ENCODE results near the gene CAMK4.
"Not testable (repeated sequence)": the region's sequence is repeated elsewhere in the genome, so short reads cannot be mapped to it uniquely, and the experiment has no call there.

The CAMK4 gene

GRCh38 chr5:111321376-111321775 lies 97.2 kb downstream of the CAMK4 start:
- Histone ChIP-seq H3K4me1 (ENCODE audit: control insufficient read depth in 5 of 5, insufficient read depth in 5 of 5, low read length in 5 of 5) (no peaks in the 10 kb centered on the region), H3K36me3 (ENCODE audit: control insufficient read depth in 5 of 5, insufficient read depth in 5 of 5, low read length in 5 of 5) (no peaks in the 10 kb centered on the region), H3K27ac (ENCODE audit: low read depth, low read length) (no peak overlapping the region), H3K4me3 (ENCODE audit: low read depth in 1 of 5, low read length in 5 of 5) (no peak overlapping the region), H3K9me3 (ENCODE audit: control insufficient read depth in 5 of 5, low read length in 5 of 5) (no peaks in the 10 kb centered on the region), H3K27me3 (ENCODE audit: control insufficient read depth in 5 of 5, insufficient read depth in 4 of 5, low read length in 5 of 5) (no peaks in the 10 kb centered on the region), H3K9ac (ENCODE audit: low read length in 5 of 5) (no peak overlapping the region)

- Histone ChIP-seq H3K9me3 (ENCODE audit: control insufficient read depth in 5 of 5, low read length in 5 of 5) (no peaks in the 10 kb centered on the region), H3K27ac (ENCODE audit: low read depth, low read length) (no peak overlapping the region), H3K36me3 (ENCODE audit: control insufficient read depth in 5 of 5, insufficient read depth in 5 of 5, low read length in 5 of 5) (no peaks in the 10 kb centered on the region), H3K27me3 (ENCODE audit: control insufficient read depth in 5 of 5, insufficient read depth in 4 of 5, low read length in 5 of 5) (no peaks in the 10 kb centered on the region), H3K4me3 (ENCODE audit: low read depth in 1 of 5, low read length in 5 of 5) (no peak overlapping the region), H3K4me1 (ENCODE audit: control insufficient read depth in 5 of 5, insufficient read depth in 5 of 5, low read length in 5 of 5) (no peaks in the 10 kb centered on the region), H3K9ac (ENCODE audit: low read length in 5 of 5) (no peak overlapping the region)
These were observed 102.4 kb downstream of the CAMK4 start for GRCh38 chr5:111326551-111326950.

GRCh38 chr5:111337133-111337532 lies 112.9 kb downstream of the CAMK4 start:
- Histone ChIP-seq H3K9ac (ENCODE audit: low read length in 5 of 5) (no peak overlapping the region), H3K27ac (ENCODE audit: low read depth, low read length) (no peak overlapping the region), H3K36me3 (ENCODE audit: control insufficient read depth in 5 of 5, insufficient read depth in 5 of 5, low read length in 5 of 5) (no peaks in the 10 kb centered on the region), H3K4me3 (ENCODE audit: low read depth in 1 of 5, low read length in 5 of 5) (no peak overlapping the region), H3K4me1 (ENCODE audit: control insufficient read depth in 5 of 5, insufficient read depth in 5 of 5, low read length in 5 of 5) (no peaks in the 10 kb centered on the region), H3K27me3 (ENCODE audit: control insufficient read depth in 5 of 5, insufficient read depth in 4 of 5, low read length in 5 of 5) (no peaks in the 10 kb centered on the region), H3K9me3 (ENCODE audit: control insufficient read depth in 5 of 5, low read length in 5 of 5) (no peaks in the 10 kb centered on the region)

GRCh38 chr5:111337688-111338087 lies 113.5 kb downstream of the CAMK4 start:
- H3K4me3 ChIP-seq (ENCODE audit: low read depth in 1 of 5, low read length in 5 of 5), result no peak overlapping the region
- H3K9ac ChIP-seq (ENCODE audit: low read length in 5 of 5), result no peak overlapping the region
- H3K27me3 ChIP-seq (ENCODE audit: control insufficient read depth in 5 of 5, insufficient read depth in 4 of 5, low read length in 5 of 5), result no peaks in the 10 kb centered on the region
- H3K9me3 ChIP-seq (ENCODE audit: control insufficient read depth in 5 of 5, low read length in 5 of 5), result no peaks in the 10 kb centered on the region
- no peak overlapping the region for H3K27ac ChIP-seq (ENCODE audit: low read depth, low read length)
- no peaks in the 10 kb centered on the region for H3K36me3 ChIP-seq (ENCODE audit: control insufficient read depth in 5 of 5, insufficient read depth in 5 of 5, low read length in 5 of 5)
- H3K4me1 ChIP-seq (ENCODE audit: control insufficient read depth in 5 of 5, insufficient read depth in 5 of 5, low read length in 5 of 5), result no peaks in the 10 kb centered on the region

GRCh38 chr5:111345731-111346130 lies 121.5 kb downstream of the CAMK4 start:
- no peak overlapping the region for H3K9ac ChIP-seq (ENCODE audit: low read length in 5 of 5)
- no peaks in the 10 kb centered on the region for H3K36me3 ChIP-seq (ENCODE audit: control insufficient read depth in 5 of 5, insufficient read depth in 5 of 5, low read length in 5 of 5)
- no peaks in the 10 kb centered on the region for H3K4me1 ChIP-seq (ENCODE audit: control insufficient read depth in 5 of 5, insufficient read depth in 5 of 5, low read length in 5 of 5)
- H3K27ac ChIP-seq (ENCODE audit: low read depth, low read length), result no peak overlapping the region
- H3K4me3 ChIP-seq (ENCODE audit: low read depth in 1 of 5, low read length in 5 of 5), result no peak overlapping the region
- no peaks in the 10 kb centered on the region for H3K27me3 ChIP-seq (ENCODE audit: control insufficient read depth in 5 of 5, insufficient read depth in 4 of 5, low read length in 5 of 5)
- no peaks in the 10 kb centered on the region for H3K9me3 ChIP-seq (ENCODE audit: control insufficient read depth in 5 of 5, low read length in 5 of 5)

GRCh38 chr5:111347021-111347420 lies 122.8 kb downstream of the CAMK4 start:
- no peaks in the 10 kb centered on the region for H3K4me1 ChIP-seq (ENCODE audit: control insufficient read depth in 5 of 5, insufficient read depth in 5 of 5, low read length in 5 of 5)
- H3K36me3 ChIP-seq (ENCODE audit: control insufficient read depth in 5 of 5, insufficient read depth in 5 of 5, low read length in 5 of 5), result no peaks in the 10 kb centered on the region
- H3K27ac ChIP-seq (ENCODE audit: low read depth, low read length), result no peak overlapping the region
- no peak overlapping the region for H3K4me3 ChIP-seq (ENCODE audit: low read depth in 1 of 5, low read length in 5 of 5)
- no peaks in the 10 kb centered on the region for H3K27me3 ChIP-seq (ENCODE audit: control insufficient read depth in 5 of 5, insufficient read depth in 4 of 5, low read length in 5 of 5)
- no peaks in the 10 kb centered on the region for H3K9me3 ChIP-seq (ENCODE audit: control insufficient read depth in 5 of 5, low read length in 5 of 5)
- no peak overlapping the region for H3K9ac ChIP-seq (ENCODE audit: low read length in 5 of 5)

GRCh38 chr5:111348661-111349329 lies 124.6 kb downstream of the CAMK4 start:
- no peak overlapping the region for H3K9ac ChIP-seq (ENCODE audit: low read length in 5 of 5)
- no peak overlapping the region for H3K4me3 ChIP-seq (ENCODE audit: low read depth in 1 of 5, low read length in 5 of 5)
- H3K36me3 ChIP-seq (ENCODE audit: control insufficient read depth in 5 of 5, insufficient read depth in 5 of 5, low read length in 5 of 5), result no peaks in the 10 kb centered on the region
- no peaks in the 10 kb centered on the region for H3K9me3 ChIP-seq (ENCODE audit: control insufficient read depth in 5 of 5, low read length in 5 of 5)
- no peaks in the 10 kb centered on the region for H3K27me3 ChIP-seq (ENCODE audit: control insufficient read depth in 5 of 5, insufficient read depth in 4 of 5, low read length in 5 of 5)
- H3K4me1 ChIP-seq (ENCODE audit: control insufficient read depth in 5 of 5, insufficient read depth in 5 of 5, low read length in 5 of 5), result no peaks in the 10 kb centered on the region
- H3K27ac ChIP-seq (ENCODE audit: low read depth, low read length), result no peak overlapping the region

- Histone ChIP-seq H3K4me3 (ENCODE audit: low read depth in 1 of 5, low read length in 5 of 5) (no peak overlapping the region), H3K27me3 (ENCODE audit: control insufficient read depth in 5 of 5, insufficient read depth in 4 of 5, low read length in 5 of 5) (no peaks in the 10 kb centered on the region), H3K36me3 (ENCODE audit: control insufficient read depth in 5 of 5, insufficient read depth in 5 of 5, low read length in 5 of 5) (no peaks in the 10 kb centered on the region), H3K9me3 (ENCODE audit: control insufficient read depth in 5 of 5, low read length in 5 of 5) (no peaks in the 10 kb centered on the region), H3K9ac (ENCODE audit: low read length in 5 of 5) (no peak overlapping the region), H3K27ac (ENCODE audit: low read depth, low read length) (no peak overlapping the region), H3K4me1 (ENCODE audit: control insufficient read depth in 5 of 5, insufficient read depth in 5 of 5, low read length in 5 of 5) (no peaks in the 10 kb centered on the region)
These were observed 125.2 kb downstream of the CAMK4 start for GRCh38 chr5:111349429-111349828.

- Histone ChIP-seq H3K27me3 (ENCODE audit: control insufficient read depth in 5 of 5, insufficient read depth in 4 of 5, low read length in 5 of 5) (no peaks in the 10 kb centered on the region), H3K9ac (ENCODE audit: low read length in 5 of 5) (no peak overlapping the region), H3K27ac (ENCODE audit: low read depth, low read length) (no peak overlapping the region), H3K4me3 (ENCODE audit: low read depth in 1 of 5, low read length in 5 of 5) (no peak overlapping the region), H3K36me3 (ENCODE audit: control insufficient read depth in 5 of 5, insufficient read depth in 5 of 5, low read length in 5 of 5) (no peaks in the 10 kb centered on the region), H3K9me3 (ENCODE audit: control insufficient read depth in 5 of 5, low read length in 5 of 5) (no peaks in the 10 kb centered on the region), H3K4me1 (ENCODE audit: control insufficient read depth in 5 of 5, insufficient read depth in 5 of 5, low read length in 5 of 5) (no peaks in the 10 kb centered on the region)
These were observed 128.9 kb downstream of the CAMK4 start for GRCh38 chr5:111353035-111353434.

GRCh38 chr5:111358726-111359125 lies 134.5 kb downstream of the CAMK4 start:
- H3K27me3 ChIP-seq (ENCODE audit: control insufficient read depth in 5 of 5, insufficient read depth in 4 of 5, low read length in 5 of 5); H3K9me3 ChIP-seq (ENCODE audit: control insufficient read depth in 5 of 5, low read length in 5 of 5); H3K4me1 ChIP-seq (ENCODE audit: control insufficient read depth in 5 of 5, insufficient read depth in 5 of 5, low read length in 5 of 5); H3K27ac ChIP-seq (ENCODE audit: low read depth, low read length); H3K4me3 ChIP-seq (ENCODE audit: low read depth in 1 of 5, low read length in 5 of 5); H3K9ac ChIP-seq (ENCODE audit: low read length in 5 of 5); H3K36me3 ChIP-seq (ENCODE audit: control insufficient read depth in 5 of 5, insufficient read depth in 5 of 5, low read length in 5 of 5): not testable (repeated sequence)

- Histone ChIP-seq H3K27me3 (ENCODE audit: control insufficient read depth in 5 of 5, insufficient read depth in 4 of 5, low read length in 5 of 5) (no peaks in the 10 kb centered on the region), H3K27ac (ENCODE audit: low read depth, low read length) (no peak overlapping the region), H3K36me3 (ENCODE audit: control insufficient read depth in 5 of 5, insufficient read depth in 5 of 5, low read length in 5 of 5) (no peaks in the 10 kb centered on the region), H3K4me3 (ENCODE audit: low read depth in 1 of 5, low read length in 5 of 5) (no peak overlapping the region), H3K4me1 (ENCODE audit: control insufficient read depth in 5 of 5, insufficient read depth in 5 of 5, low read length in 5 of 5) (no peaks in the 10 kb centered on the region), H3K9me3 (ENCODE audit: control insufficient read depth in 5 of 5, low read length in 5 of 5) (no peaks in the 10 kb centered on the region), H3K9ac (ENCODE audit: low read length in 5 of 5) (no peak overlapping the region)
These were observed 136.0 kb downstream of the CAMK4 start for GRCh38 chr5:111360173-111360572.
